KOPT-K1 (cell line): ENCODE measurements around the gene BTF3.

Experiments
- H3K27ac ChIP-seq: fragments of 200-600 bp; sonication (generic); 2 replicates; pipeline ENCODE4 v1.5.1; 2016; ENCODE audit warnings: antibody characterized with exemption, mild to moderate bottlenecking, low read depth, low read length; ENCODE audit not compliant: poor library complexity, severe bottlenecking
- H3K36me3 ChIP-seq: fragments of 200-600 bp; sonication (generic); 2 replicates; pipeline ENCODE4 v1.5.1; 2017; ENCODE audit warnings: antibody characterized with exemption, mild to moderate bottlenecking, low read length, moderate library complexity; ENCODE audit not compliant: insufficient read depth
- H3K9me3 ChIP-seq: fragments of 200-600 bp; sonication (generic); 2 replicates; pipeline ENCODE4 v1.5.1; 2017; ENCODE audit warnings: antibody characterized with exemption, low read length, mild to moderate bottlenecking; ENCODE audit not compliant: insufficient read depth, poor library complexity, severe bottlenecking

Gene BTF3

DNA sequence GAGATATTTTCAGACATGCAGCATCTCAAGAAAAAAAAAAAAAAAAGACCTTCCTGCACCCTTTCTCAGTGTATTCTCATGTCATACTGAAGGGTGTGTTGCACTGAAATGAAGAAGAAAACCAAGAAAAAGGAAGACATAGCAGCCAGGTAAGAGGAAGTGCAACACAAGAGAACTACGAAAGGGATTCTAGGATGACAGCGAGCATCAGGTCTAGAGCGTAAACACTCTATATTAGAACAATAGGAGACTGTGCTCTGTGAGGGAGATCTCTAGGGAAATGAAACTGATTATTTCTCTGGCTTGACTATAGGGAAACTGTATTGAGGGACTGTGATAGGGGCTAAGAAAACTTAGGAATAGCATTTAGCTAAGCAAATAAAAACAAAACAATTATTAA, 30.0 kb downstream of the BTF3 start:
- Histone ChIP-seq H3K36me3 (no peaks in the 10 kb centered on the region), H3K9me3 (no peaks in the 10 kb centered on the region), H3K27ac (no peak overlapping the region)

DNA sequence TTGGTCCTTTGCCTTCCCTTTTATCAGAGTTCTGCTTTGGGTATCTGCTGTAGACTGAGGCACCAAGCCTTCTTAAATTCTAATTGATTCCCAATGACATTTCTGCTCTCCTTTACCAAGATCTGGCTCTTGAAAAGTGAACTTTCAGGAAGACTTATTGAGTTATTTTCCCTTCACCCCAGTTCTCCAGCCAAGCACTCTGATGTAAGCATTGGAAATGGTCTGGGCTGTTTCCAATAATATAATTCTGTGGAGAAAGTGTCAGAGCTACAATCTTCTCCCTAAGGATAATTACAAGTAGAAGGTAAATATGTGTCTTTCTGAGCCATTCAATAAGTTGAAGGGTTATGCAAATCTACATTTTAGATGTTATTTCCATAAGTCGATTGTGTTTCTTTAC, 30.8 kb downstream of the BTF3 start:
- no peak overlapping the region for H3K27ac ChIP-seq
- no peaks in the 10 kb centered on the region for H3K36me3 ChIP-seq
- no peaks in the 10 kb centered on the region for H3K9me3 ChIP-seq

DNA sequence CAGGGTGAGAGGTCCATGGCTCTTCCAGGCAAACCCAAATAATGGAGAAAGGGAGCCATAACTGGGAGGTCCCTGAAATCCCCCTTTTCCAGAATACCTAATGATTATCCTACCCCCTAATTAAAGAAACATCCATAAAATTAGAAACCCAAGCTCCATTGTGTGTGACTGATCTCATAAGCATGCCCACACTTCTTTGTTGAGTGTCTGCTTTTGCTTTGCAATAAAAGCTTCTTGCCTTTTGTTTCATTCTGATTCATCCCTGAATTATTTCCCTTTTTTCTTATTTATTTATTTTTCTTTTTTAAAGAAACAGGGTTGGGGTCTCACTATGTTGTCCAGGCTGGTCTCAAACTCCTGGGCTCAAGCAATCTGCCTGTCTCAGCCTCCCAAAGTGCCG, 33.1 kb downstream of the BTF3 start:
- no peak overlapping the region for H3K27ac ChIP-seq
- H3K36me3 ChIP-seq, result no peaks in the 10 kb centered on the region
- no peaks in the 10 kb centered on the region for H3K9me3 ChIP-seq

DNA sequence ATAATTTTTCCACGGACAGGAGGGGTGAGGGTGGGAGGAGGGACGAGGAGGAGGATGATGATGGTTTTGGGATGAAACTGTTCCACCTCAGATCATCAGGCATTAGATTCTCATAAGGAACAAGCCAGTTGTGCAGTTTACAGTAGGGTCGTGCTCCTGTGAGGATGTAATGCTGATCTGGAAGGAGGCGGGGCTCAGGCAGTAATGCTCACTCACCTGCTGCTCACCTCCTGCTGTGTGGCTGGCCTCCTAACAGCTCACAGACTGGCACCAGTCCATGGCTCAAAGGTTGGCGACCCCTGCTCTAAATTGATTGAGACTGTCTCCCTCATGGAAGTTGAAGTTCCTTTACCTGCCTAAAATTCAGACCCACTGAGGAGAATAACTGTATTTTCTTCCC, 34.0 kb downstream of the BTF3 start:
- no peaks in the 10 kb centered on the region for H3K36me3 ChIP-seq
- no peaks in the 10 kb centered on the region for H3K9me3 ChIP-seq
- H3K27ac ChIP-seq, result no peak overlapping the region

DNA sequence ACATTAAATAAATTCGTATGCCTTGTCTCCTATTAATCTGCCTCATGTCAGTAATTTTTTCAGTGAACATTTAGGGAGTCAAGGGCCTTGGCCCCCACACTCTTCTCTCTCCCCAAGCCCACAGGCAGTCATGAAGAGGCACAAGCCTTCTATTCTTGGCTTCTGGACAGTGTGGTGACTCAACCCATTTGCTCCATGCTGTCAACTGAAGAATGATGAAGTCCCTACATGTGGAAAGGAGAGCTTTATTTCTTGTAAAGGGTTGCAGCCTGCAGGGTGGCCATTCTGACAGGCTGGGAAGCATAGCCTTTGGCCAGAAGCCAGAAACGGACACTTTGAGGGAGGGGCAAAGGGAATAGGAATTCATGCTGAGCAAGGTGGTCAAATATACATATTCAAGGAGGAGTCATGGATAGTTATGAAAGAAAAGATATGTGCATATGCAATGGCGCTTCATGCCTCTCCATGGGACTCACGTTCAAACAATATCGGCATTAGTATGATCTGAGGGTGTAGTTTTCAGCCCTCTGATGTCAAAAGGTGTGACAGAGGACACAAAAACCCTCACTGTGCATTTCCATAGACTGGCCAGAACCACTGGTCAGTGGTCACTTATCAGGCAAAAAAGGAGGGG, 35.9 kb downstream of the BTF3 start:
- Histone ChIP-seq H3K36me3 (no peaks in the 10 kb centered on the region), H3K27ac (no peak overlapping the region), H3K9me3 (no peaks in the 10 kb centered on the region)

DNA sequence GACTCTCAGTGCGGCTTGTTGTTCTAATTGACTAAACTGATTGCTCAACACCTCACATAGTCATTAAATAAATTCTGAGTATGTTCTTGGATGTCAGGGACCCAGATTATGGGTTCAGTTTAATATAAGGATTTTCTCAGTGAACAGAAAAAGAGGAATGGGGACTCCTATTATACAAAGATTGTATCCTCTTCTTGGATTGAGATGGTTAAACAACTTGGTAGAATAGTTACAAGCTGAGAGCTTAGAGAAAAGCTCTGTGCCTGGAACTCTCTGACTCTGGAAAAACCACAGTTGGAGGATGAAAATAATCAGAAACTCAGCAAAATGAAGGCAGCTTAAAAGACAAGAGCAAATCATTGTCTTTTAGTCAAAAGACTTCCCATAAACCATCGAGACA, 36.7 kb downstream of the BTF3 start:
- Histone ChIP-seq H3K36me3 (no peaks in the 10 kb centered on the region), H3K27ac (no peak overlapping the region), H3K9me3 (no peaks in the 10 kb centered on the region)

DNA sequence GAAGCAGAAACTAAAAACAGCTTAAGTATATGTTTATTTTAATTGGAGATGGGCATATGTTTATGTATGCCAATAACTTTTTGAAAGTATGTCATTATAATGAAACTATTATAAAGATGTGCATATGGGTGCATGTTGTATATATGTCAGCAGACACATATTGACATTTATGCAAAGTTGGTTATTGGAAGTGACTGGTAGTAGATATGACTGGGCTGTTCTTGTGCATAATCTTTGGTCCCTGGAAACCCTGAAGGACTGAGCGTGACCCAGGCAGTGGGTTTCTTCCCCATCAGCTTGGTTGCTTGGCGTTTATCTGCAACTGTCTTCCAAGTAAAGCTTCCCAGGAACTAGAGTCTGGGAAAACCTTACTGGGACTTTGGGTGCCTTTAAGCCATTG, 41.5 kb downstream of the BTF3 start:
- H3K27ac ChIP-seq, result no peak overlapping the region
- H3K36me3 ChIP-seq, result no peaks in the 10 kb centered on the region
- no peaks in the 10 kb centered on the region for H3K9me3 ChIP-seq

DNA sequence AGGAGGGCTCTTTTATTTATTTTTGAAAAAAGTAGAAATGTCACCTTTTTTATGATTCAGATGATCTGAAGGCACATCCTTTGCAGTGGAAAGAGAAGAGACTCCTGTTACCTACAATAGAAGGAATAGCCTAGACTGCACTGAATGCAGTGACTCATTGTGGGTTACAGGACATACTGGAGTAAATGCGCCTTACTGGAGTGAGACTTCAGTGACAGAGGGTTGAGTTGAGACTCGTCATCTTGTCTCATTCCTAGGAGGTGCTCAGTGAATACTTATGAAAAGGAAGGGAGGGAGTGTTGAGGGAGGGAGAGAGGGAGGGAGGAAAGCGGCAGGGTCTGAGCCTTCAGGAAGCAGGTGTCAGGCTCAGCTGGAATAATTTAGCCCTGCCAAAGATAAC, 42.0 kb downstream of the BTF3 start:
- Histone ChIP-seq H3K27ac (no peak overlapping the region), H3K36me3 (no peaks in the 10 kb centered on the region), H3K9me3 (no peaks in the 10 kb centered on the region)

DNA sequence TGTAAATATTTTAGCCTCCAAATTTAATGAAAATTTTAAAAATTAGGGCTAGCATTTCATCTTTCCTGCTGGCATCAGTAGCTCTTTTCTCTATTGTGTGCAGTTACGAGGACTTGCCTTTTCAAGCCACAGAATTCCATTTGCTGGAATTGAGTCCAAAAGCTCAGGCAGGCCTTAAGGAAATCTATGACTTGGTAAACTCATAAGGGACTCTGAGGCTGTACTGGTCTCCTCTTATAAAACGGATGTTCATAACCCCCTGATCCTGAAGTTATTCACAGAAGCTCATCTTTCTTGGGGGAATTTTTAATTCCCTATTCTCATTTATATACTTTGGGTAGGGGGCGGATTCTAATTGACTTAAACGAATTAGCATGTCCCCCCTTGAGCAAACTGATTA, 43.8 kb downstream of the BTF3 start:
- Histone ChIP-seq H3K9me3 (no peaks in the 10 kb centered on the region), H3K36me3 (no peaks in the 10 kb centered on the region), H3K27ac (no peak overlapping the region)

DNA sequence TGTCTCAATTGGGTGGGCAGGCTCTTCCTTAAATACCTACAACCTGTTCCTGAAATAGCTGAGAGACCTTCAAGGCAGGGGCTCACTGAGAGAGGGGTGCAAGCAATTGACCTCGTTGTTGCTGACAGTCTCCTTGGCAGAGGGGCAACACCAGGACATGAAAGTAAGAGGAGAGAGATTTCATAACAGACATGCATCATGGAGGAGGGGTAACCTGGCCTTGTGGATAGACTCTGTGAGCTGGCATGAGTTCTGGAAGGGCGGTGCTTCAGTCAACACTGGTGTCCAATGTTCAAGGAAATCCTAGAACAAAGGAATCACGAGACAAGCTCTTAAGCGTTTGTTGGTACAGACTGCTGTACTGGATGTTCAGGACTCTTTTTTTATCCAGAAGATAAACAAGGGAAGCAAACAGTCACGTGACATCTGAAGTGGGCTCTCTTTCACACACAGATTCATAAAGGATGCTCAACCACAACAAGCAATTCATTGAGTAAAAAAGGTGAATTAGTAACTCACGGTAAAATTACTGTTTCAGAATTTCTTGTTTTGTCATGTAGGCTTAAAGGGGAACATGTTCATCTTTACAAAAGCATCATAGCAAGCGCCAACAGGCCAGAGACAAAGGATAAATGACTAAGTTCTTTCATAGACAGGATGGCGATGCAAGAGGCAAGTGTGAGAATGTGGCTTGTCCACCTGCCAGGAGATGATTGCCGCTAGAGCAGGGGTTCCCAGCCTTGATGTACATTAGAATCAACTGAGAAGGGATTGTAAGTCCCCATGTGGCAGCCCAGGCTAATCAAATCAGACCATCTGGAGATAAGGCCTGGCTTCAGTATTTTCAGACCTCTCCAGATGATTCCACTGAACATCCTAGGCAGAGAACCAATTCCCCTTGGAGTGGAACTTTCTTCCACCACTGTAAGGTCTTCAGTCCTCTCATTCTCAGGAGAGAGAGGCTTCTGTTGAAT, 46.5 kb downstream of the BTF3 start:
- Histone ChIP-seq H3K9me3 (no peaks in the 10 kb centered on the region), H3K36me3 (no peaks in the 10 kb centered on the region), H3K27ac (no peak overlapping the region)

DNA sequence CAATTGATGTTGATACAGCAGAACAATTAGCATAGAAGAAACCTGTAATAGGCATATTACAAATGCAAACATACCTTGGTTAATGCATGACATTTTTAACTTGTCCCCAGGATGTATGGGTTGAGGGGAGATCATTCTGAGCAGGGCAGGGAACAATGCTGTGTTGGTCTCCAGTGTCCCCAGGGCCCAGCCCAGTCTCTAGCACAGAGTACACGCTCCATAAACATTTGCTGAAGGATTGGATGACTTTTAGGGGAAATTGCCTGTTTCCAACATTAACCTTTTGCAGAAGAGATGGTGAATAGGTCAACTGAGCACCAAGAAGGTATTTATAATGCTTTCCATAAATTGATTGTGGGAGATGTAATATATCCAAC, 47.1 kb downstream of the BTF3 start:
- H3K9me3 ChIP-seq, result no peaks in the 10 kb centered on the region
- no peaks in the 10 kb centered on the region for H3K36me3 ChIP-seq
- no peak overlapping the region for H3K27ac ChIP-seq

DNA sequence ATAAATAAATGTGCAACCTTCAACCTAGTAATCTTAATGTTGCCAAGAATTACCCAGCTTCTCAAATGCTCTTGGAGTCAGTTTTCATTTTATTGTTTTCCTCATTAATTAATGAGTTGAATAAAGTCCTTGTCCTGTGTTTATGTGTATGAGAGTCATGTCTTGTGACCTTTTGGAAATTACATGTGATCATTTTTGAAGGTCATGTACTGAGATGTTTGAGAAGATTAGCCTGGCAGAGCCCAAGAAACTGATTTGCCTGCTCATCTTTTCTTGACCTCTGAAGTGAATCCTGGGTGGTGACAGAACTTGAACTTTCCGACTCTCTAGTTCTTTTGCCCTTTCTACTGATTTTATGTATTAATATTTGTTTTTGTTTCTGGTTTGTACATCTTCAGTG, 51.8 kb downstream of the BTF3 start:
- H3K9me3 ChIP-seq, result no peaks in the 10 kb centered on the region
- peaks cover 20% of the 10 kb centered on the region for H3K36me3 ChIP-seq
- H3K27ac ChIP-seq, result no peak overlapping the region

DNA sequence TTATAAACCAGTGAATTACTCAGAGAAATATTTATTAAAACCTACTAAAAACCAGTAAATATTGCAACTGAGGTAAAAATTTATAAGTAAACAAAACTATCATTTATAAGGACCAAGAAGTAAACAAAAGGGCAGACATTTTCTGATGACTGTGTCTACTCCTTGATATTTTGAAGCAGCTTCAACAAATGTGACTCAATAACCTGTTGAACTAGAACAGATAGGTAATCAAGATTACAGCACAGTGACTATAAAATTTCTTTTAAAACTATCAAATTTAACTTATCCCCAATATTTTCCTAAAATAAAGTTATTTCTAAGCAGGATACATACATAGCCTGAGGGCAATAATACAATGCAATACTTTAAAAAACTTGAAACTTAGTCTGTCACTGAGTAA, 54.4 kb downstream of the BTF3 start:
- Histone ChIP-seq H3K9me3 (no peaks in the 10 kb centered on the region), H3K27ac (no peak overlapping the region), H3K36me3 (peaks cover 36% of the 10 kb centered on the region)
